Lung (tissue), 12 donors: ENCODE results near the gene CNNM4. TPM values are rescaled to one million over a fixed set of nuclear protein-coding genes. Genes with fewer than 3 reads are reported as not detected.

Experiments used
- ATAC-seq: fragments of 200-7000 bp; cut with Tn5 transposase; one replicate; pipeline ENCODE4 v1.9.1; 2020; ENCODE audit warnings: moderate number of reproducible peaks; ENCODE audit not compliant: insufficient read depth, low FRiP score
- DNase-seq, 3 donors: peaks; one replicate each; pipeline ENCODE4 v3.0.0-alpha.2; 2013 to 2017
- H3K27ac ChIP-seq, 2 donors: one replicate each; pipeline ENCODE4 v1.5.1; 2013; ENCODE audit warnings: mild to moderate bottlenecking in 2 of 2, moderate library complexity in 2 of 2, control low read depth in 1 of 2, inconsistent platforms in 1 of 2, low read depth in 1 of 2, low read length in 1 of 2
- H3K27me3 ChIP-seq, 3 donors: one replicate each; pipeline ENCODE4 v1.5.1; 2013; ENCODE audit warnings: low read length in 2 of 3; ENCODE audit not compliant: control insufficient read depth in 3 of 3, insufficient read depth in 3 of 3
- H3K36me3 ChIP-seq, 4 donors: one replicate each; pipeline ENCODE4 v1.5.1; 2013; ENCODE audit warnings: low read length in 4 of 4, mild to moderate bottlenecking in 1 of 4, moderate library complexity in 1 of 4; ENCODE audit not compliant: control insufficient read depth in 4 of 4, insufficient read depth in 4 of 4
- H3K4me1 ChIP-seq, 5 donors: one replicate each; pipeline ENCODE4 v1.5.1; 2013; ENCODE audit warnings: low read length in 5 of 5, mild to moderate bottlenecking in 2 of 5, moderate library complexity in 1 of 5; ENCODE audit not compliant: control insufficient read depth in 5 of 5, insufficient read depth in 5 of 5
- H3K4me3 ChIP-seq: one replicate; pipeline ENCODE4 v1.5.1; 2013; ENCODE audit warnings: mild to moderate bottlenecking, control low read depth, moderate library complexity
- H3K9ac ChIP-seq, 2 donors: one replicate each; pipeline ENCODE4 v1.5.1; 2013; ENCODE audit warnings: low read length in 2 of 2, control low read depth in 1 of 2; ENCODE audit not compliant: insufficient read depth in 1 of 2
- H3K9me3 ChIP-seq, 4 donors: one replicate each; pipeline ENCODE4 v1.5.1; 2013; ENCODE audit warnings: low read length in 3 of 4, mild to moderate bottlenecking in 1 of 4, moderate library complexity in 1 of 4; ENCODE audit not compliant: control insufficient read depth in 4 of 4, insufficient read depth in 3 of 4
- WGBS, 2 donors: extraction: QIAGEN DNeasy Blood & Tissue Kit; methylation state at CpG; one replicate each; pipeline ENCODE4 v1.1.7; 2013; 5-methylcytosine and 5-hydroxymethylcytosine counted together
- polyA plus RNA-seq, 2 donors: library from polyadenylated mRNA; stranded (reverse); fragments of 200-250 nt; gene quantifications; one replicate each; pipeline ENCODE4 v1.2.1, GENCODE V29; 2013
- total RNA-seq, 2 donors: library from RNA; depleted of rRNA in 1 of 2; stranded (reverse); fragments of >200 nt in 1 of 2; gene quantifications; one replicate each; pipeline ENCODE4 v1.2.1, GENCODE V29; 2014 to 2021
- TF ChIP-seq, protein P1 (sequence below): IDR thresholded peaks from 2 replicates; pipeline ENCODE4 v1.5.1; 2012; ENCODE audit warnings: mild to moderate bottlenecking; ENCODE audit errors: control extremely low read depth, extremely low read depth
- donor health status: control.
- donor health status: control.
- donor health status: Bipolar disorder and iron deficiency.
- donor health status: healthy.
- donor health status: DM: yes; HTN: yes; CAD: no.

The CNNM4 gene
- total and polyA plus RNA-seq, 4 donors: 4.0 to 19.8 (median 12.3) TPM

GRCh38 chr2:96769814-96770213 lies 9.1 kb downstream of the CNNM4 start:
- no peaks in the 10 kb centered on the region for H3K36me3 ChIP-seq
- no peaks in the 10 kb centered on the region for H3K27me3 ChIP-seq
- H3K4me3 ChIP-seq: no peak overlapping the region
- H3K4me1 ChIP-seq: peaks cover 0 to 12% (median 0%) of the 10 kb centered on the region in 5 donors
- TF ChIP-seq, protein P1, sequence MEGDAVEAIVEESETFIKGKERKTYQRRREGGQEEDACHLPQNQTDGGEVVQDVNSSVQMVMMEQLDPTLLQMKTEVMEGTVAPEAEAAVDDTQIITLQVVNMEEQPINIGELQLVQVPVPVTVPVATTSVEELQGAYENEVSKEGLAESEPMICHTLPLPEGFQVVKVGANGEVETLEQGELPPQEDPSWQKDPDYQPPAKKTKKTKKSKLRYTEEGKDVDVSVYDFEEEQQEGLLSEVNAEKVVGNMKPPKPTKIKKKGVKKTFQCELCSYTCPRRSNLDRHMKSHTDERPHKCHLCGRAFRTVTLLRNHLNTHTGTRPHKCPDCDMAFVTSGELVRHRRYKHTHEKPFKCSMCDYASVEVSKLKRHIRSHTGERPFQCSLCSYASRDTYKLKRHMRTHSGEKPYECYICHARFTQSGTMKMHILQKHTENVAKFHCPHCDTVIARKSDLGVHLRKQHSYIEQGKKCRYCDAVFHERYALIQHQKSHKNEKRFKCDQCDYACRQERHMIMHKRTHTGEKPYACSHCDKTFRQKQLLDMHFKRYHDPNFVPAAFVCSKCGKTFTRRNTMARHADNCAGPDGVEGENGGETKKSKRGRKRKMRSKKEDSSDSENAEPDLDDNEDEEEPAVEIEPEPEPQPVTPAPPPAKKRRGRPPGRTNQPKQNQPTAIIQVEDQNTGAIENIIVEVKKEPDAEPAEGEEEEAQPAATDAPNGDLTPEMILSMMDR: no peak
- H3K27ac ChIP-seq: no peak overlapping the region
- no peak overlapping the region for H3K9ac ChIP-seq
- ATAC-seq (no peak), DNase-seq (no peak)
- WGBS, 2 donors: 48 to 51% methylated on average over 7 of the region's 7 CpGs
- H3K9me3 ChIP-seq: no peaks in the 10 kb centered on the region

GRCh38 chr2:96770442-96771202 lies 9.9 kb downstream of the CNNM4 start:
- Histone ChIP-seq H3K9me3 (no peaks in the 10 kb centered on the region), H3K27me3 (no peaks in the 10 kb centered on the region), H3K27ac (peak overlapping the region in 1 of 2 donors; percentile 44), H3K4me3 (no peak overlapping the region), H3K4me1 (peaks cover 0 to 12% (median 0%) of the 10 kb centered on the region in 5 donors), H3K36me3 (no peaks in the 10 kb centered on the region), H3K9ac (no peak overlapping the region)
- DNase-seq (no peak), ATAC-seq (no peak)
- TF ChIP-seq, protein P1: no peak
- WGBS, 2 donors: 87% methylated on average over 25 of the region's 25 CpGs

GRCh38 chr2:96771796-96772618 lies 11.3 kb downstream of the CNNM4 start:
- Histone ChIP-seq H3K4me3 (no peak overlapping the region), H3K9me3 (no peaks in the 10 kb centered on the region), H3K27me3 (no peaks in the 10 kb centered on the region), H3K4me1 (peaks cover 0 to 12% (median 0%) of the 10 kb centered on the region in 5 donors), H3K36me3 (no peaks in the 10 kb centered on the region), H3K27ac (peak overlapping the region in 1 of 2 donors; percentile 27), H3K9ac (no peak overlapping the region)
- TF ChIP-seq, protein P1: no peak
- DNase-seq (peak; percentile 59 to 79 (median 75)), ATAC-seq (no peak)
- WGBS, 2 donors: 87 to 91% methylated on average over 20 of the region's 20 CpGs
